Measurements from ENCODE around the gene RBM8A.
A peak's percentile ranks its signal among the peaks of the same experiment; 100 is the strongest.
"Not testable (repeated sequence)": the region's sequence is repeated elsewhere in the genome, so short reads cannot be mapped to it uniquely, and the experiment has no call there.

The RBM8A gene

GRCh38 chr1:145942871-145943270 lies 15.6 kb upstream of the RBM8A start:
- Mint-ChIP-seq H3K27ac (peak overlapping the region; percentile 2), H3K4me1 (ENCODE audit: low read depth) (peaks cover 6% of the 10 kb centered on the region), H3K4me3 (no peak overlapping the region), H3K27me3 (no peaks in the 10 kb centered on the region), H3K9me3 (ENCODE audit: low read depth) (no peaks in the 10 kb centered on the region), H3K36me3 (peaks cover 9% of the 10 kb centered on the region)

- H3K27ac Mint-ChIP-seq = peak overlapping the region; percentile 2
- H3K4me1 Mint-ChIP-seq (ENCODE audit: low read depth) = peaks cover 6% of the 10 kb centered on the region
- H3K27me3 Mint-ChIP-seq = no peaks in the 10 kb centered on the region
- peaks cover 9% of the 10 kb centered on the region for H3K36me3 Mint-ChIP-seq
- no peaks in the 10 kb centered on the region for H3K9me3 Mint-ChIP-seq (ENCODE audit: low read depth)
- no peak overlapping the region for H3K4me3 Mint-ChIP-seq
These were observed 15.1 kb upstream of the RBM8A start for GRCh38 chr1:145942405-145942804.

GRCh38 chr1:145937436-145937835 lies 10.2 kb upstream of the RBM8A start:
- Mint-ChIP-seq H3K4me3 (no peak overlapping the region), H3K27ac (no peak overlapping the region), H3K27me3 (no peaks in the 10 kb centered on the region), H3K9me3 (ENCODE audit: low read depth) (no peaks in the 10 kb centered on the region), H3K36me3 (peaks cover 4% of the 10 kb centered on the region), H3K4me1 (ENCODE audit: low read depth) (peaks cover 11% of the 10 kb centered on the region)

- Mint-ChIP-seq H3K27ac (no peak overlapping the region), H3K4me3 (no peak overlapping the region), H3K36me3 (no peaks in the 10 kb centered on the region), H3K27me3 (no peaks in the 10 kb centered on the region), H3K9me3 (ENCODE audit: low read depth) (no peaks in the 10 kb centered on the region), H3K4me1 (ENCODE audit: low read depth) (peaks cover 17% of the 10 kb centered on the region)
These were observed 9.0 kb upstream of the RBM8A start for GRCh38 chr1:145936247-145936646.

- Mint-ChIP-seq H3K36me3 (no peaks in the 10 kb centered on the region), H3K4me3 (no peak overlapping the region), H3K27ac (peak overlapping the region; percentile 76), H3K4me1 (ENCODE audit: low read depth) (peaks cover 21% of the 10 kb centered on the region), H3K27me3 (no peaks in the 10 kb centered on the region), H3K9me3 (ENCODE audit: low read depth) (no peaks in the 10 kb centered on the region)
These were observed 8.4 kb upstream of the RBM8A start for GRCh38 chr1:145935708-145936107.

GRCh38 chr1:145932522-145933009 lies 5.3 kb upstream of the RBM8A start:
- not testable (repeated sequence) for H3K27me3 Mint-ChIP-seq; H3K36me3 Mint-ChIP-seq; H3K9me3 Mint-ChIP-seq (ENCODE audit: low read depth)
- Mint-ChIP-seq H3K27ac (peak overlapping the region; percentile 84), H3K4me1 (ENCODE audit: low read depth) (peaks cover 26% of the 10 kb centered on the region), H3K4me3 (peak overlapping the region; percentile 63)

- Mint-ChIP-seq H3K9me3 (ENCODE audit: low read depth) (no peaks in the 10 kb centered on the region), H3K4me3 (peak overlapping the region; percentile 88)
These were observed 796 bp upstream of the RBM8A start for GRCh38 chr1:145927916-145928643.

GRCh38 chr1:145926686-145927062 lies 610 bp downstream of the RBM8A start:
- Mint-ChIP-seq H3K27ac (no peak overlapping the region), H3K9me3 (ENCODE audit: low read depth) (no peaks in the 10 kb centered on the region), H3K4me1 (ENCODE audit: low read depth) (peaks cover 28% of the 10 kb centered on the region), H3K27me3 (no peaks in the 10 kb centered on the region), H3K4me3 (no peak overlapping the region), H3K36me3 (peaks cover 8% of the 10 kb centered on the region)

More at GRCh38 chr1:145927916-145928643, 796 bp upstream of the RBM8A start:
- H3K27me3 Mint-ChIP-seq = no peaks in the 10 kb centered on the region
- peak overlapping the region; percentile 88 for H3K27ac Mint-ChIP-seq
- H3K4me1 Mint-ChIP-seq (ENCODE audit: low read depth) = peaks cover 36% of the 10 kb centered on the region
- H3K36me3 Mint-ChIP-seq = peaks cover 8% of the 10 kb centered on the region

- no peaks in the 10 kb centered on the region for H3K27me3 Mint-ChIP-seq
- no peak overlapping the region for H3K27ac Mint-ChIP-seq
- peaks cover 8% of the 10 kb centered on the region for H3K36me3 Mint-ChIP-seq
- H3K9me3 Mint-ChIP-seq (ENCODE audit: low read depth) = no peaks in the 10 kb centered on the region
- no peak overlapping the region for H3K4me3 Mint-ChIP-seq
- peaks cover 48% of the 10 kb centered on the region for H3K4me1 Mint-ChIP-seq (ENCODE audit: low read depth)
These were observed 5.0 kb downstream of the RBM8A start for GRCh38 chr1:145922266-145922665.

- Mint-ChIP-seq H3K27ac (peak overlapping the region; percentile 54), H3K4me1 (ENCODE audit: low read depth) (peaks cover 49% of the 10 kb centered on the region), H3K4me3 (peak overlapping the region; percentile 96)
- H3K36me3 Mint-ChIP-seq; H3K9me3 Mint-ChIP-seq (ENCODE audit: low read depth); H3K27me3 Mint-ChIP-seq: not testable (repeated sequence)
These were observed 7.0 kb downstream of the RBM8A start for GRCh38 chr1:145920297-145920696.

GRCh38 chr1:145918992-145919939 lies 8.0 kb downstream of the RBM8A start:
- Mint-ChIP-seq H3K4me3 (peak overlapping the region; percentile 96), H3K36me3 (peaks cover 6% of the 10 kb centered on the region), H3K4me1 (ENCODE audit: low read depth) (peaks cover 51% of the 10 kb centered on the region), H3K9me3 (ENCODE audit: low read depth) (no peaks in the 10 kb centered on the region), H3K27me3 (no peaks in the 10 kb centered on the region), H3K27ac (peak overlapping the region; percentile 96)

- peaks cover 51% of the 10 kb centered on the region for H3K4me1 Mint-ChIP-seq (ENCODE audit: low read depth)
- H3K9me3 Mint-ChIP-seq (ENCODE audit: low read depth) = no peaks in the 10 kb centered on the region
- no peaks in the 10 kb centered on the region for H3K27me3 Mint-ChIP-seq
- peak within 1 kb of the TSS; percentile 96 for H3K27ac Mint-ChIP-seq
- H3K36me3 Mint-ChIP-seq = peaks cover 6% of the 10 kb centered on the region
- H3K4me3 Mint-ChIP-seq = peak within 1 kb of the TSS; percentile 96
These were observed 8.9 kb downstream of the RBM8A start, which contains the start of gene PEX11B for GRCh38 chr1:145918144-145918991. Gene PEX11B (minus strand): TSS chr1:145918717. CDS start chr1:145918688, 29 bp downstream.

GRCh38 chr1:145917595-145917994 lies 9.7 kb downstream of the RBM8A start:
- Mint-ChIP-seq H3K36me3 (peaks cover 6% of the 10 kb centered on the region), H3K27me3 (no peaks in the 10 kb centered on the region), H3K4me1 (ENCODE audit: low read depth) (peaks cover 51% of the 10 kb centered on the region), H3K27ac (peak overlapping the region; percentile 96), H3K9me3 (ENCODE audit: low read depth) (no peaks in the 10 kb centered on the region), H3K4me3 (peak overlapping the region; percentile 96)

GRCh38 chr1:145916745-145917144 lies 10.5 kb downstream of the RBM8A start:
- Mint-ChIP-seq H3K4me1 (ENCODE audit: low read depth) (peaks cover 49% of the 10 kb centered on the region), H3K4me3 (peak overlapping the region; percentile 96), H3K9me3 (ENCODE audit: low read depth) (no peaks in the 10 kb centered on the region), H3K27me3 (no peaks in the 10 kb centered on the region), H3K27ac (peak overlapping the region; percentile 91), H3K36me3 (peaks cover 6% of the 10 kb centered on the region)
